Type B pancreatic cell (in vitro differentiated cells): Measurements from ENCODE around the gene HSPA14. TPM values are rescaled to one million over a fixed set of nuclear protein-coding genes. Genes with fewer than 3 reads are reported as not detected.

Experiments
- DNase-seq: peaks from one replicate; pipeline ENCODE4 v3.0.0; 2021; ENCODE audit warnings: mixed read lengths; ENCODE audit not compliant: unreplicated experiment; ENCODE audit errors: extremely low spot score
- H3K27ac Mint-ChIP-seq: 2 replicates; pipeline ENCODE4 v1.8.0; 2021; ENCODE audit warnings: mild to moderate bottlenecking, mixed read lengths
- H3K27me3 Mint-ChIP-seq: 2 replicates; pipeline ENCODE4 v1.8.0; 2021; ENCODE audit warnings: mixed read lengths
- H3K36me3 Mint-ChIP-seq: 2 replicates; pipeline ENCODE4 v1.8.0; 2021; ENCODE audit warnings: mixed read lengths
- H3K4me1 Mint-ChIP-seq: one replicate; pipeline ENCODE4 v1.8.0; 2021; ENCODE audit warnings: mixed read lengths; ENCODE audit not compliant: unreplicated experiment
- H3K4me3 Mint-ChIP-seq: 2 replicates; pipeline ENCODE4 v1.8.0; 2021; ENCODE audit warnings: mild to moderate bottlenecking, mixed read lengths
- H3K9me3 Mint-ChIP-seq: 2 replicates; pipeline ENCODE4 v1.8.0; 2021; ENCODE audit warnings: mixed read lengths
- CTCF ChIP-seq: fragments of 200-600 bp; sonication (generic); conservative IDR thresholded peaks from 2 replicates; pipeline ENCODE4 v1.5.0; 2021; ENCODE audit warnings: antibody characterized with exemption, mild to moderate bottlenecking
- total RNA-seq: library from RNA; stranded (reverse); gene quantifications from 2 replicates; pipeline ENCODE4 v1.2.1, GENCODE V29; 2021; ENCODE audit warnings: low replicate concordance

Gene HSPA14
- total RNA-seq, 1 donor from 2014 or later = 17.3 TPM

- Mint-ChIP-seq H3K27me3 (no peaks in the 10 kb centered on the region), H3K9me3 (no peaks in the 10 kb centered on the region), H3K4me1 (peaks cover 11% of the 10 kb centered on the region), H3K36me3 (peaks cover 5% of the 10 kb centered on the region), H3K27ac (no peak overlapping the region), H3K4me3 (no peak overlapping the region)
- no peak for DNase-seq
- TF ChIP-seq CTCF = no peak
Observed at GRCh38 chr10:14873090-14873760, 35.1 kb downstream of the HSPA14 start.

- Mint-ChIP-seq H3K9me3 (no peaks in the 10 kb centered on the region), H3K27ac (no peak overlapping the region), H3K36me3 (no peaks in the 10 kb centered on the region), H3K4me1 (peaks cover 20% of the 10 kb centered on the region), H3K4me3 (peak overlapping the region; percentile 58), H3K27me3 (no peaks in the 10 kb centered on the region)
- DNase-seq = no peak
- no peak for TF ChIP-seq CTCF
Observed at GRCh38 chr10:14875941-14876340, 37.8 kb downstream of the HSPA14 start.

GRCh38 chr10:14876764-14877163, 38.7 kb downstream of the HSPA14 start:
- H3K36me3 Mint-ChIP-seq = peaks cover under 1% of the 10 kb centered on the region
- H3K4me3 Mint-ChIP-seq = peak overlapping the region; percentile 98
- no peak for DNase-seq
- peaks cover 26% of the 10 kb centered on the region for H3K4me1 Mint-ChIP-seq
- no peaks in the 10 kb centered on the region for H3K27me3 Mint-ChIP-seq
- TF ChIP-seq CTCF = no peak
- H3K27ac Mint-ChIP-seq = peak overlapping the region; percentile 92
- no peaks in the 10 kb centered on the region for H3K9me3 Mint-ChIP-seq

GRCh38 chr10:14878266-14879123, 40.4 kb downstream of the HSPA14 start, which contains the start of gene SUV39H2:
SUV39H2 (plus strand) TSS chr10:14878866; CDS start chr10:14878889, 23 bp downstream.
- H3K27ac Mint-ChIP-seq = peak within 1 kb of the TSS; percentile 94
- no peaks in the 10 kb centered on the region for H3K27me3 Mint-ChIP-seq
- peak within 1 kb of the TSS; percentile 98 for H3K4me3 Mint-ChIP-seq
- H3K36me3 Mint-ChIP-seq = peaks cover 10% of the 10 kb centered on the region
- no peak for TF ChIP-seq CTCF
- peaks cover 34% of the 10 kb centered on the region for H3K4me1 Mint-ChIP-seq
- peak; percentile 99 for DNase-seq
- no peaks in the 10 kb centered on the region for H3K9me3 Mint-ChIP-seq

- Mint-ChIP-seq H3K4me1 (peaks cover 34% of the 10 kb centered on the region), H3K27ac (peak overlapping the region; percentile 94), H3K36me3 (peaks cover 10% of the 10 kb centered on the region), H3K4me3 (peak overlapping the region; percentile 97), H3K9me3 (no peaks in the 10 kb centered on the region), H3K27me3 (no peaks in the 10 kb centered on the region)
- TF ChIP-seq CTCF = no peak
- DNase-seq = no peak
Observed at GRCh38 chr10:14879124-14879927, 41.2 kb downstream of the HSPA14 start.
